GM20431 (cell line): ENCODE measurements around the gene COPE.
"Not testable (repeated sequence)": the region's sequence is repeated elsewhere in the genome, so short reads cannot be mapped to it uniquely, and the experiment has no call there.

ENCODE experiments used
- in situ Hi-C: fragments of 300-500 bp; cut with MseI, MboI; formaldehyde crosslinking; loops from one replicate; pipeline ENCODE4 v1.15.0; 2020; ENCODE audit warnings: low sequenced_read_pairs; ENCODE audit not compliant: unreplicated experiment

Gene COPE

DNA sequence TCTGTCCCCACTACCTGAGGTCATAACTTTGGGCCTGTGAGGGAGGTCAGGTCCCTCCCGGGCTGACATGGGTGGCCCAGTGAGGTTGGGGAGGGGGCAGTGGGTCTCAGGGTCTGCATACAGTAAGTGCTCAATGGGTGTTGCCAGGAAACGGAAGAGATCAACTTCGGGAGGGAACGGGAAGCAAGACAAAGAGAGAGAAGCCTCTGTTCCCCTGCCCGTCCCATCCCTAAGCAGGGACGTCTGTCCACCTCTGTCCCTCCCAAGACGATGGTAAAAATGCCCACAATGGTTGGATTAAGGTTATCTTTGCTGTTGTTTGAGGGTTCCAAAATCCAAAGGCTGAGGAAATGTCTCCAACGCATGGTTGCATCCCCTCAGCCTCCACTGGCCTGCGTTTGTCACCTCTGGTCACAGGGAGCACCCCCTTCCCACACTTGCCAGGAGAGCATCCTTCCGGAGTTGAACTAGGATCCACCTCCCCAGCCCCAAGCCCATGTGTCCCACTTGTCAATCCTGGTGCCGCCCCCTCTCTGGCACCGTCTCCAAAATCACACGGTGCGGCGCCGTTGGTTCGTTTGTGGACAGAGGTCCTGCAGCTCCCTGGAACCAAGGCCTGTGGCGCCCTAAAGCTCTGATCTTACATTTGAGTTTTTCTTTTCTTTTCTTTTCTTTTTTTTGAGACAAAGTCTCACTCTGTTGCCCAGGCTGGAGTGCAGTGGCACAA is 22.6 kb upstream of the COPE start:
- in situ Hi-C loops = no loop called here

GRCh38 chr19:18940769-18941627 is 21.8 kb upstream of the COPE start, which contains the start of gene HOMER3:
TSS of gene HOMER3 (minus strand) at chr19:18941217. CDS start at chr19:18938982, 2,235 bp downstream.
- in situ Hi-C loops = no loop called here

DNA sequence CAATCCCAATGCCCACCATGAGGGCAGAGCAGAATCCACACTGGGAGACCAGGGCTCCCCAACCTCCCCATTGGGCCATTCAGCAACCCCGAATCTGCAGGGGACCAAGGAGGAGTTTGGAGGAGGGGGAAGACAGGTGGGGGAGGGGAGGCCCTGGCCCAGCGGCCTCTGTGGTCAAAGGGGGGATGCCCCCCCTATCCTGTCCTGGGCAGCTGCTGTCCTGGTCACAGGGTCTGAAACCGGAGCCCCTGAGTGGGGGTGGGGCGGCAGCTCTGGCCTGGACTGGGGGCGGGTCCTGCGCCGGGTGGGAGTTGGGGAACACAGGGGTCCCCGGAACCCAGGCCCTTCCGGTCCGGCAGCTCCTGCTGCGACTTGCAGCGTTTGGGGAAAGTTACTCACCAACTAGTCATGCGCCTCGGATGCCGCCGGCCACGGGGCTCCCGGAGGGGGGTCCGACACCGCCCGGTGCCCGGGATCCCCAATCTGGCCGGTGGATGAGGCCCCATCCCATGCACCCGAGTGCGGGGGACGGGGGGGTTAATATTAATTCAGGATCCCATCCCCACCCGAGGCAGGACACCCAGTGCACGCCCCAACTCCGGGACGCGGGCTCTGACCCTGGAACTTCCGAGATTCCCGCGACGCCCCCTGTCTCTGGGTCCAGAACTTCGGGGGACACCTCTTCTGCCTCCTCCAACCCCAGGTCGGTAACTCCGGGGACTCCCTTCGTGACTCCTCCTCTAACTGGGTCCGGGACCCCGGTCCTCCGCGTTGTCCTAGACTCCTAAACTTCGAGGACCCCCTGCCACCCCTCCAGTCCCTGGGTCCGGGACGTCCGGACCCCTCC is 21.0 kb upstream of the COPE start:
- in situ Hi-C loops = no loop called here

GRCh38 chr19:18939163-18939562 is 20.0 kb upstream of the COPE start:
- in situ Hi-C loops = no loop called here

- in situ Hi-C loops = no loop called here
These were observed 14.1 kb upstream of the COPE start for GRCh38 chr19:18933297-18933696.

GRCh38 chr19:18932216-18932841 is 13.1 kb upstream of the COPE start:
- in situ Hi-C loops = no loop called here

- in situ Hi-C loops = no loop called here
These were observed 12.4 kb upstream of the COPE start for GRCh38 chr19:18931316-18932162.

- in situ Hi-C loops = no loop called here
These were observed 10.1 kb upstream of the COPE start for GRCh38 chr19:18929311-18929710.

DNA sequence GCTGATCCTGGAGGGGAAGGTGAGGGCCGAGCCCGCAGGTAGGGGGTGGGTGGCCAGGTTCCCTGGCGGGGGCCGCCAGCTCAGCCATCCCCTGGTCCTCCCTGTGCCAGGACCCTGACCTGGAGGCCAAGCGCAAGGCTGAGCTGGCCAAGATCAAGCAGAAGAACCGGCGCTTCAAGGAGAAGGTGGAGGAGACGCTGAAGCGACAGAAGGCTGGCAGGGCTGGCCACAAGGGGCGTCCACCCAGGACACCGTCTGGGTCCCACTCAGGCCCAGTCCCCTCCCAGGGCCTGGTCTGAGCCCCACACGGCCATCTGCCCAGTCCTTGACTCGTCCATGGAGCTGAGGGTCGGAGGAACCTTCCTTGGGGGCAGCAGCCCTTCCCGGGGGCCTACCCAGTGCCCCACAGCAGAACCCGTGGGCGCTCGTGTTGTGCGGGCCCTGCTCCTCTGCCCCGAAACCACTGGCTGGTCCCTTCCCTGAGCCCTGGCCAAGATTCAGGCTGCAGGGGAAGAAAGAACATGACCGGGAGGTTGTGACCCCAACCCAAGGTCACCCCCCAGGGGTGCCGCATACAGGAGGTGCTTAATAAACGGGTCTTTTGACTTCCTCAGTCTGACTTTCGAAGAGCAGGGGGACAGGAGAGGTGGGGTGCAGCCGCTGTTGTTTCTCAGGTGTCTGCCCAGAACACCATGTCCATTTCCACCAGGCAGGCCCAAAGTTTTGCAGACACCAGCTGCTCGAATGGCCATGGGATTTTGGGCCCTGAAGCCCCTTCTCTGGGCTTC is 9.0 kb upstream of the COPE start:
- in situ Hi-C loops = no loop called here

- in situ Hi-C loops = no loop called here
These were observed 5.6 kb upstream of the COPE start for GRCh38 chr19:18924684-18925213.

DNA sequence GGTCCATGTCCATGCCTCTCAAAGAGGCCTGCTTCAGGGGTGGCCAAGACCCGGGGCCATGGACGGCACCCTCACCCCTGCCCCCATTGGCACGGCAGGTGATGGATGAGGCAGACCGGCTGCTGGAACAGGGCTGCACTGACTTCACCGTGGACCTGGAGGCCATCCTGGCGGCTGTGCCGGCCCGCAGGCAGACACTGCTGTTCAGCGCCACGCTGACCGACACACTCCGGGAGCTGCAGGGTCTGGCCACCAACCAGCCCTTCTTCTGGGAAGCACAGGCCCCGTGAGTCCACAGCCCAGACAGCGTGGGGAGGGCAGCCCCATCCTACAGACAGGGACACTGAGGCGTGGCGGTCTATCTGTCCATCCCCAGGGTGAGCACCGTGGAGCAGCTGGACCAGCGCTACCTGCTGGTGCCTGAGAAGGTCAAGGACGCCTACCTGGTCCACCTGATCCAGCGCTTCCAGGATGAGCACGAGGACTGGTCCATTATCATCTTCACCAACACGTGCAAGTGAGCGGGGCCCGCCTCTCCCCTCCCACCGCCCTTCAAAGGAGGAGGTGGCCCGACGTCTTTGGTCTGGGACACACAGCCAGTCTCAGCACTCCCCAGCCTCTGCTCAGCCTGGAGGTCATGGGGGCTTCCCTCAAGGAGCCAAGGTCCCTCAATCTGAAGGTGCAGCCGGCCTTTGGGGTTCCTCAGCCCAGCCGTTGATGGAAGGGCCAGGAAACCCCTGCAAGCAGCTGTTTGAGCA is 3.2 kb upstream of the COPE start:
- in situ Hi-C loops = no loop called here

DNA sequence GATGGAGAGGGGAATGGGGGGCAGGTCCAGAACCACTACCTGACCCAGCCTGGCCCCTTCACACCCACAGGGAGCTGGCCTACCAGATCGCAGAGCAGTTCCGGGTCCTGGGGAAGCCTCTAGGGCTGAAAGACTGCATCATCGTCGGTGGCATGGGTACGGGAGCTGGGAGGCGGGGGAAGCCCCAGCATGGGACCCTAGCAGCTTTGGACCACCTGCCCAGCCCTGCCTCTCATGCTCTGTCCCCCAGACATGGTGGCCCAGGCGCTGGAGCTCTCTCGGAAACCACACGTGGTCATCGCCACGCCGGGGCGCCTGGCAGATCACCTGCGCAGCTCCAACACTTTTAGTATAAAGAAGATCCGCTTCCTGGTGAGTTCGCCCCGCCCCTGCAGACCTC is 2.4 kb upstream of the COPE start:
- in situ Hi-C loops = no loop called here

GRCh38 chr19:18920400-18920799 is 1.2 kb upstream of the COPE start:
- in situ Hi-C loops = no loop called here

DNA sequence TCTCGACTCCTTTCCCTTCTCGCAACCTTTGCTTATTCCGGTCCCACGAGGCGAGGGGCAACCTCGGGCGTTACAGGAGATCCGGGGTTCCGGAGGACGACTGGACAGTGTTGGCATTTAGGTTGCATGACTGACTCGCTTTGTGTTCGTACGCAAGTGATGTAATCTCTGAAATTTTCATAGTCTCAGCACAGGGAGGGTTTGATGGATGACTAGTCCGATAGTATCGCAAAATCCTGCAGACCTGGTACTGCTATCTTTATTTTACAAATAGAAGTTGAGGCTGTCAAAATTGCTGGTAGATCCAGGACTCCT is 670 bp upstream of the COPE start:
- in situ Hi-C loops = no loop called here

GRCh38 chr19:18917593-18917992 is 1.6 kb downstream of the COPE start:
- in situ Hi-C loops = not testable (repeated sequence)

DNA sequence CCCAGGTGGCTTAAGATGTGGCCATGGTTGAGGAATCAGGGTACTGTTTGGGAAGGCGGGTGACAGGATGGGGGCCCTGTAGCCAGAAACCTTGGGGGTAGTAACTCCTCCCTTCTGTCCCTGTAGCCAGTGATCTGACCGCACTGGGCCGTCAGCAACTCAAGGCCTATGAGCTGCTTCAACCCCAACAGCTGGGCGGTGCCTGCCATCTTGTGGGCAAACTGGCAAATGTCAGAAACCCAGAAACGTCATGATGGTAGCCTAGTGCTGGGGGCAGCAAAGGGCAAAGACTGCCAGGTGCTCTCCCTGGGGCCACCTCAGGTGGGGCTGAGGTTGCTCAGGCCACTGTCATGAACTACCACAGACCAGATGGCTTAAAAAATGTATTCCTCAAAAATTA is 3.5 kb downstream of the COPE start:
- in situ Hi-C loops = no loop called here

- in situ Hi-C loops = no loop called here
These were observed 5.7 kb downstream of the COPE start for GRCh38 chr19:18913466-18913865.

DNA sequence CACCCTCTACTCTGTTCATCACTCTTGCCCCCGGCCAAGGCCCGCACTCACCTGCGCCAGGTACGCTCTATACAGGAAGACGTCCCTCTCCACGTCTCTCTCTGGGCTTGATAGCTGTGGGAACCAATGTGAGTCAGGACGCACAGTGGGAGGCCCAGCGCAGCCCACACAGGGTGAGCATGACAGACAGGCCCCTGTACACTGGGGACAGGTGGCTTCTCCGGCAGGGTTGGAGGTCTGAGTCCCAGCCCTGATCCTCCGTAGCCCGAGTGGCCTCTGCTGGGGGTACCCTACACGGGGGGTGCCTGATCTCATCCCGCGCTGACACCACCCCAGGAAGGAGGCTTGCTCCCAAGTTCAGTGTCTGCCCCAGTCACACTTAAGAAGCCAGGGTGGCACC is 6.3 kb downstream of the COPE start:
- in situ Hi-C loops = no loop called here
